Measurements from ENCODE around the gene SHB. TPM values are rescaled to one million over a fixed set of nuclear protein-coding genes. Genes with fewer than 3 reads are reported as not detected.

SHB gene
- total RNA-seq, 1 donor = 19.9 TPM

- H3K4me3 ChIP-seq (ENCODE audit: low read depth, low read length) = no peak overlapping the region
- peak; percentile 63 for DNase-seq (ENCODE audit: low read depth)
- TF ChIP-seq, protein P1, sequence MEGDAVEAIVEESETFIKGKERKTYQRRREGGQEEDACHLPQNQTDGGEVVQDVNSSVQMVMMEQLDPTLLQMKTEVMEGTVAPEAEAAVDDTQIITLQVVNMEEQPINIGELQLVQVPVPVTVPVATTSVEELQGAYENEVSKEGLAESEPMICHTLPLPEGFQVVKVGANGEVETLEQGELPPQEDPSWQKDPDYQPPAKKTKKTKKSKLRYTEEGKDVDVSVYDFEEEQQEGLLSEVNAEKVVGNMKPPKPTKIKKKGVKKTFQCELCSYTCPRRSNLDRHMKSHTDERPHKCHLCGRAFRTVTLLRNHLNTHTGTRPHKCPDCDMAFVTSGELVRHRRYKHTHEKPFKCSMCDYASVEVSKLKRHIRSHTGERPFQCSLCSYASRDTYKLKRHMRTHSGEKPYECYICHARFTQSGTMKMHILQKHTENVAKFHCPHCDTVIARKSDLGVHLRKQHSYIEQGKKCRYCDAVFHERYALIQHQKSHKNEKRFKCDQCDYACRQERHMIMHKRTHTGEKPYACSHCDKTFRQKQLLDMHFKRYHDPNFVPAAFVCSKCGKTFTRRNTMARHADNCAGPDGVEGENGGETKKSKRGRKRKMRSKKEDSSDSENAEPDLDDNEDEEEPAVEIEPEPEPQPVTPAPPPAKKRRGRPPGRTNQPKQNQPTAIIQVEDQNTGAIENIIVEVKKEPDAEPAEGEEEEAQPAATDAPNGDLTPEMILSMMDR (IDR thresholded peaks at IDR 0.05; ENCODE audit: insufficient read depth, low read depth, low read length) = no peak
Measured at GRCh38 chr9:37984672-37985611, 84.1 kb downstream of the SHB start.

GRCh38 chr9:37984278-37984671, 84.8 kb downstream of the SHB start:
- H3K4me3 ChIP-seq (ENCODE audit: low read depth, low read length) = no peak overlapping the region
- DNase-seq (ENCODE audit: low read depth) = no peak
- TF ChIP-seq, protein P1 (IDR thresholded peaks at IDR 0.05; ENCODE audit: insufficient read depth, low read depth, low read length) = no peak

- no peak overlapping the region for H3K4me3 ChIP-seq (ENCODE audit: low read depth, low read length)
- TF ChIP-seq, protein P1 (IDR thresholded peaks at IDR 0.05; ENCODE audit: insufficient read depth, low read depth, low read length) = no peak
- DNase-seq (ENCODE audit: low read depth) = no peak
Measured at GRCh38 chr9:37983381-37984067, 85.5 kb downstream of the SHB start.

DNA sequence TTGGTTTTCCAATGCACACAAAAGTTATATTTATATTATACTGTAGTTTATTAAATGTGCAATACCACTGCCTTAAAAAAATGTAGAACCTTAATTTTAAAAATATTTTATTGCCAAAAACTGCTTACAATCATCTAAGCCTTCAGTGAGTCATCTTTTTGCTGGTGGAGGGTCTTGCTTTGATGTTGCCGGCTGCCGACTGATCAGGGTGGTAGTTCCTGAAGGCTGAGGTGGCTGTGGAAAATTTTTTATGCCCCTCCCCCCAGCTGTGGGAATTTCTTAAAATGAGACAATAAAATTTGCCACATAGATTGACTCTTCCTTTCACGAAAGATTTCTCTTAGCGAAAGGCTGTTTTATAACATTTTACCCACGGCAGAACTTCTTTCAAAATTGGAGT, 89.2 kb downstream of the SHB start:
- TF ChIP-seq, protein P1 (IDR thresholded peaks at IDR 0.05; ENCODE audit: insufficient read depth, low read depth, low read length) = no peak
- DNase-seq (ENCODE audit: low read depth) = no peak
- no peak overlapping the region for H3K4me3 ChIP-seq (ENCODE audit: low read depth, low read length)

DNA sequence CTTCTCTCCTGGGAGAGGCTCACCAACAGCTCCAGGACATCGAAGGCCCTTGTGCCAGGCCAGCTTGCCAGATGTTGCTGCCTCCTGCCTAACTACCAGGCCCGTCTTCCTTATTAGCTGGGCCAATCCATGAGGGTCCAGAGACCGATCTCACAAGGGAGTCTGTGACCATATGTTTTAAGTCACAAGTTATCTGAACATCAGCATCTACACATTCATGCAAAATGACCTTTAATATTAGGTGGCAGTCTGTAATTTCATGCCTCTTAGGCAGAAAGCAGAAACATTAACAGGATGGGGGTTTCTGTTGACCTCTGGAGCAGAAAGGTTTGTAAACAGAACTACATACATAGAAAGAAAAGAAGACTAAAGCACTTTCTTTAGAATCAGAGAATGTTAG, 90.0 kb downstream of the SHB start:
- TF ChIP-seq, protein P1 (IDR thresholded peaks at IDR 0.05; ENCODE audit: insufficient read depth, low read depth, low read length) = no peak
- DNase-seq (ENCODE audit: low read depth) = no peak

GRCh38 chr9:37978481-37978864, 90.6 kb downstream of the SHB start:
- DNase-seq (ENCODE audit: low read depth) = no peak
- TF ChIP-seq, protein P1 (IDR thresholded peaks at IDR 0.05; ENCODE audit: insufficient read depth, low read depth, low read length) = no peak
- no peak overlapping the region for H3K4me3 ChIP-seq (ENCODE audit: low read depth, low read length)

More for the DNA sequence above, 90.0 kb downstream of the SHB start:
- H3K4me3 ChIP-seq (ENCODE audit: low read depth, low read length) = no peak overlapping the region
